GM13977 (cell line): Measurements from ENCODE around the gene C1GALT1.

Experiments
- DNase-seq: peaks from one replicate; pipeline ENCODE4 v3.0.0; 2012; ENCODE audit warnings: low spot score
- in situ Hi-C: fragments of 300-500 bp; cut with MboI; formaldehyde crosslinking; loops from one replicate; pipeline ENCODE4 v1.12.0; 2022; ENCODE audit warnings: low sequenced_read_pairs, low pct_unique_long_range_greater_than_20kb, mixed read lengths, inconsistent platforms; ENCODE audit not compliant: unreplicated experiment
- TF ChIP-seq, protein P1 (sequence below): IDR thresholded peaks from 2 replicates; pipeline ENCODE4 v1.5.1; 2012; ENCODE audit warnings: mild to moderate bottlenecking, control low read depth; ENCODE audit not compliant: insufficient read depth; ENCODE audit errors: extremely low read depth, missing control alignments

The C1GALT1 gene

DNA sequence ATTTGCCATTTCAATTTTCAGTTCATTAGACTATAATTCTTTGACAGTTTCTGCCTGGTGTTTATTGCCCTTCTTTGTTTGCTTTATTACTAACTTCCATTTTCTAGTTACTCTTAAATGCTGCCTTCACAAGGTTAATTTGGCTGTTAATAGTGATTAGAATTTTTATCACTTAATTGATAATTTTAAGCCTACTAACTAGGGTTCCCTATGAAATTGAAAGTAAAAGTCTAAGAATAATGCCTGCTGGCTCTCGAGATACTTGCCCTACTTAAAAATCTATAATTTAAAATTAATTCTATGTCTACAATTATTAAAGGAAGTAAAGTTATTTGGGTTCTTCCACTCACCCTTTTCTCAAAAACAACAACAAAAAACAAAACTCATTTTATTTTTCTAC is 65.3 kb downstream of the C1GALT1 start:
- TF ChIP-seq, protein P1, sequence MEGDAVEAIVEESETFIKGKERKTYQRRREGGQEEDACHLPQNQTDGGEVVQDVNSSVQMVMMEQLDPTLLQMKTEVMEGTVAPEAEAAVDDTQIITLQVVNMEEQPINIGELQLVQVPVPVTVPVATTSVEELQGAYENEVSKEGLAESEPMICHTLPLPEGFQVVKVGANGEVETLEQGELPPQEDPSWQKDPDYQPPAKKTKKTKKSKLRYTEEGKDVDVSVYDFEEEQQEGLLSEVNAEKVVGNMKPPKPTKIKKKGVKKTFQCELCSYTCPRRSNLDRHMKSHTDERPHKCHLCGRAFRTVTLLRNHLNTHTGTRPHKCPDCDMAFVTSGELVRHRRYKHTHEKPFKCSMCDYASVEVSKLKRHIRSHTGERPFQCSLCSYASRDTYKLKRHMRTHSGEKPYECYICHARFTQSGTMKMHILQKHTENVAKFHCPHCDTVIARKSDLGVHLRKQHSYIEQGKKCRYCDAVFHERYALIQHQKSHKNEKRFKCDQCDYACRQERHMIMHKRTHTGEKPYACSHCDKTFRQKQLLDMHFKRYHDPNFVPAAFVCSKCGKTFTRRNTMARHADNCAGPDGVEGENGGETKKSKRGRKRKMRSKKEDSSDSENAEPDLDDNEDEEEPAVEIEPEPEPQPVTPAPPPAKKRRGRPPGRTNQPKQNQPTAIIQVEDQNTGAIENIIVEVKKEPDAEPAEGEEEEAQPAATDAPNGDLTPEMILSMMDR: no peak
- in situ Hi-C loops: no loop called here
- no peak for DNase-seq

DNA sequence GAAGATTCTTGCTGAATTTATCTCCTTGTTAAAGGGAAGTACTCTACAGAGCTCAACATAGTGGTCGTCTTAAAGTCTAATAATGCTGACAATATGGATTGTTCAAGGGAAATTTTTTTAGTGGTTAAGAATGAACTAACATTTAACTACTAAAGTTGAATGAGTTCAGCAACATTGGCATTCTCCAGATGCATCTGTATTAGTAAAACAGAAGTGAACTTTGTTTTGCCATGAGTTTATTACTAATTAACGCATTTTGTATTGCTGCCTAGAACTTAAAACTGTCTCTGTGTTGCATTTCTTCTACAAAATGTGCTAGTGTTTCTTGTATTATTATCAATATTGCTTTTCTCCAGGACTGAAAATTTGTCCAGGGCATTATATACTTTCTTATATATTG is 67.5 kb downstream of the C1GALT1 start:
- no peak for DNase-seq
- TF ChIP-seq, protein P1: no peak
- in situ Hi-C loops: loop anchor here (10.0 kb wide), 1 partner anchor 315 kb away; the partner anchor contains the start of gene MIOS

DNA sequence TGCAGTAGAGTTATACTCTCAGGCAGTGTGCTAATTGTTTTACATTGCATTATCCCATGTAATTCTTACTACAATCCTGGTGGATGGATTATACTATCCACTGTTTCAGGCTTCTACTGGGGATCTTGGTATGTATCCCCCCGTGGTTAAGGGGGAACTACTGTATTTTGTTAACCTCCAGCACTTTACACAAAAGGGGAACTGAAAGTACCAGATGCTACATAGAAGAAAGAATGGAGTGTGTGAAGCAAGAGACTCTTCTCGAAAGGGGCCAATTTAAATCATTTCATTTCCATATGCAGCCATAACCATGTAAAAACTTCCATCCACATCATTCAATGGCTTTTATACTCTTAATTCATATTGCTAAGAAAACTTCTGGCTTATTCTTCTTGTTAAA is 69.4 kb downstream of the C1GALT1 start:
- in situ Hi-C loops: loop anchor here (10.0 kb wide), 1 partner anchor 313 kb away; the partner anchor contains the start of gene MIOS
- TF ChIP-seq, protein P1: no peak
- peak; percentile 18 for DNase-seq

- in situ Hi-C loops: loop anchor here (10.0 kb wide), 1 partner anchor 310 kb away; the partner anchor contains the start of gene MIOS
- DNase-seq: no peak
- TF ChIP-seq, protein P1: no peak
These were observed 72.0 kb downstream of the C1GALT1 start for GRCh38 chr7:7254319-7254718.

GRCh38 chr7:7254908-7255307 is 72.6 kb downstream of the C1GALT1 start:
- TF ChIP-seq, protein P1: no peak
- no peak for DNase-seq
- in situ Hi-C loops: loop anchor here (10.0 kb wide), 1 partner anchor 310 kb away; the partner anchor contains the start of gene MIOS

- no peak for DNase-seq
- in situ Hi-C loops: loop anchor here (10.0 kb wide), 1 partner anchor 308 kb away; the partner anchor contains the start of gene MIOS
- TF ChIP-seq, protein P1: no peak
These were observed 74.5 kb downstream of the C1GALT1 start for GRCh38 chr7:7256731-7257274.
